ENCODE results near the gene CCDC146.
"Not testable (repeated sequence)": the region's sequence is repeated elsewhere in the genome, so short reads cannot be mapped to it uniquely, and the experiment has no call there.

CCDC146 gene

DNA sequence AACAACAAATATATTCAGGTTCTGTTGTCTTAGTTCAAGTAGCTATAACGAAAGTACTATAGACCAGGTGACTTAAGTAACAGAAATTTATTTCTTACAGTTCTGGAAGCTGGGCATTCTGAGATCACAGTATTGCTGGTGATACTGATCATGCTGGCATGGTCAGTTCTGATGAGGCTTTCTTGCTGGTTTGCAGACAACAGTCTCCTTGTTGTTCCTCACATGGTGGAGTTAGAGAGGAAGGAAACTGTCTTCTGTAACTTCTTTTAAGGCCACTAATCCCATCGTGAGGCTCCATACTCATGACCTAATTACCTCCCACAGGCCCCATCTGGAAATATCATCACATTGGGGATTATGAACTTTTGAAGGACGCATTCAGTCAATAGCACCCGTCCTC, 17.9 kb downstream of the CCDC146 start:
- not testable (repeated sequence) for DNase-seq (ENCODE audit: low spot score)

DNA sequence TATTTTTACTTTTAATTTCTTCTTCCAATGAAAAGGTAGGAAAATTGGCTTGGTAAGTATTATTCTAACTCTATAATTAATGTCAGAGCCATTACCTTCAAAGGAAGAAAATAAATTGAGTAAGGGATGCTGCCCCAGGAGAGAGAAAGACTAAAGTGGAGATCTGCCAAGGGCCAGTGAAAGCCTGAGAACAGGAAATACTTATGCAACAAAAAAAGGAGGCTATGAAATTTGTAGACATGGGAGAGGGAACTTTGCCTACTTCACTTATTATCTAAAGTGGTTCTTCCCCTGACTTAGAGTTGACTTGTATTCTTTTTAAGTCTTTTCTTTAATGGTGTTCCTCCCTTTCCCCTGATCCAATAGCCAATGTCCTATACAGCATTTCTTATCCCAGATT, 29.8 kb downstream of the CCDC146 start:
- DNase-seq (ENCODE audit: low spot score), result not testable (repeated sequence)

- not testable (repeated sequence) for DNase-seq (ENCODE audit: low spot score)
Observed at GRCh38 chr7:77154917-77155464, 32.6 kb downstream of the CCDC146 start.

DNA sequence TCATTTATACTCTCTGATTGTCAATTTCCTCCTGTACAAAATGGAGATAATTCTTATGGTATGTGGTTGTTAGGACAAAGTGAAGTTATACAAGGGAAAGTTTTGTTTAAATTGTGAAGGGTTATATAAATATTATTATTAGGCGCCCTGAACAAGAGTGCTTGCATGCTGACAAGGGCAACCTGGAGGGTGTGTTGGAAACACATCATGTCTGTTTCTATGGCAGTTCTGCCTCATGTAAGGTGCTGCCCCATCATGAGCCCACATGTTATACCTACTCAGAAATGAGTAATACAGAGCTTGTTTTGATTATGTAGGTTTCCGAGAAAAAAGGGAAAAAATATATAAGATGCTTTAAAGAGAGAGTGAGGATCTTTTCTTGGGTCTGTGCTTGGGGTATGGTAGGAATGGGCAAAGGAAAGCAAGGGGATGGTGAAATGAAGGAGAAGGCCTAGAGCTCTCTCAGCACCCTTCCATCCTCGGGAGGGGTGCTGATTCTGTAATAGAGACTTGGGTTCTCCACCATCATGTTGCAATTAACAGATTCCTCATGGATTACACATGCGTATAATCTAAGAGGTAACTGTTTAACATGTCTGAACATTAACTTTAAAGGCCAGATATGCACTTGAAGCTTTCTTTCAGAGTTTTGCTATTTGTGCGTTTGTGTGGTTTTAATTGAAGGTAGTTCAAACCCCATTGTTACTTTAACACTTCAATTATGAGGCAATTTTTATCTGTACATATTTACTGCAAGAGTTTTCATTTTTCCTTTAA, 33.4 kb downstream of the CCDC146 start:
- DNase-seq (ENCODE audit: low spot score), result not testable (repeated sequence)

GRCh38 chr7:77157034-77157433, 34.6 kb downstream of the CCDC146 start:
- DNase-seq (ENCODE audit: low spot score), result not testable (repeated sequence)

DNA sequence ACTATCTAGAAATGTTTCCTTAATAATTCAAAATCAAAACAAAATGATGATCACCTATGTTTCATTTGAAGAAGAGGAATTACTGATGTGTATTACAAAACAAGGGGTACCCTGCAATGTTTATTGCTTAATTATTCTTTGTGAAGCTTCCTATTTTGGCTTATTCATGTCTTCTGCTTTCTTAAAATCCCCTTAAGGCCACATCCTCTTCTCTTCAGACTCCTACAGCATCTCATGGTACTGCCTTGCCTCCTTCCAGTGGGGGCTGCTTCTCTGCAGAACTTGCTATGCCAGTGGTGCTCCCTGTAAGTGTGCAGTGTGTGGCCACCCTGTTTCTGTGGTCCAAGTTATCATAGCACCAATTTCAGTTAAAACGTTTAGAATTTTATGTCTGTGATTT, 35.0 kb downstream of the CCDC146 start:
- no peak for DNase-seq (ENCODE audit: low spot score)

GRCh38 chr7:77171073-77171472, 48.7 kb downstream of the CCDC146 start:
- not testable (repeated sequence) for DNase-seq (ENCODE audit: low spot score)

DNA sequence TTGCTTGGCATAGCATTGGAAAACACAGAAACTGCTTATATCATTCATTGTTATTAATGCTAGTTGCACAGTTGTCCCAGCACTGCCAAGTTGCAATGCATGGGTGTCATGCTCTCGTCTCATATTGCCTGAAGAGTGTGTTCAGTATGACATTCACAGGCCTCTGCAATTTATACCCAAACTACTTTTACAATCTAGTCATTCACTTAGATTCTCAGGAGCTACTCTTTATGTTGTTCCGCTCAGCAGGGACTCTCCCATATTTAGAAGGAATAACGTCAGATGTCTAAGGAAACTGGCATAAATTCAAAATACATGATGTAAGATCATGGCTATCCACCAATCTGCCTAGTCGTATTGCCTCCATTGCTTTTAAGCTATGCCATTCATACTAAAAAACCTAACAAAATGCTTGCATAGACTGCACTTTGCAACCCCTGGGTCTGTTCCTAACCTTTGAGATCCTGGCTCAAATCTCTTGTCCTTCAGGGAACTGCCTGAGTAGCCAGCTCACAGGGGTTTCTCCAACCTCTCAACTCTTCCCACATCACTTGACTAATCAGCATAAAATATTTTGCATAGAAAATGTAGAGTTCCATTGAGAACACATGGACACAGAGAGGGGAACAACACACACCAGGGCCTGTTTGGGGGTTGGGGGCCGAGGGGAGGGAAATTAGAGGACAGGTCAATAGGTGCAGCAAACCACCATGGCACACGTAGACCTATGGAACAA, 50.2 kb downstream of the CCDC146 start:
- DNase-seq (ENCODE audit: low spot score), result not testable (repeated sequence)

GRCh38 chr7:77174418-77174817, 52.0 kb downstream of the CCDC146 start:
- not testable (repeated sequence) for DNase-seq (ENCODE audit: low spot score)

GRCh38 chr7:77175274-77175800, 52.9 kb downstream of the CCDC146 start:
- not testable (repeated sequence) for DNase-seq (ENCODE audit: low spot score)

- DNase-seq (ENCODE audit: low spot score), result not testable (repeated sequence)
Observed at GRCh38 chr7:77177321-77177904, 55.0 kb downstream of the CCDC146 start.

GRCh38 chr7:77178024-77178423, 55.6 kb downstream of the CCDC146 start:
- not testable (repeated sequence) for DNase-seq (ENCODE audit: low spot score)

GRCh38 chr7:77181015-77181595, 58.7 kb downstream of the CCDC146 start:
- no peak for DNase-seq (ENCODE audit: low spot score)

- no peak for DNase-seq (ENCODE audit: low spot score)
Observed at GRCh38 chr7:77181734-77182133, 59.3 kb downstream of the CCDC146 start.

DNA sequence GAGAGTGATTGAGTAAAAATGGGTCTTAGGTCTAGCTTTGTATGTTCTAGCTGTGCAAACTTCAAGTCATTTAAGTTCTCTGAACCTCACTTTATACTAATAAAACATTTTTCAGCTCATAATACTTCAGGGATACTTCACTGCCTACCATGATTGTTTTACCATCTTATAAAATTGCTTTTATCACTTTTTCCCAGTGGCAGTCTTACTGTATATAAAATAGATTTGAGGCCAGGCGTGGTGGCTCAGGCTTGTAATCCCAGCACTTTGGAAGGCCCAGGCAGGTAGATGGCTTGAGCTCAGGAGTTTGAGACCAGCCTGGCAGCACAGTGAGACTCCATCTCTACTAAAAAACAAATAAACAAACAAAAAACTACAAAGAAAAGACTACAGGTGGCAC, 59.8 kb downstream of the CCDC146 start:
- no peak for DNase-seq (ENCODE audit: low spot score)

- no peak for DNase-seq (ENCODE audit: low spot score)
Observed at GRCh38 chr7:77184463-77184862, 62.0 kb downstream of the CCDC146 start.

GRCh38 chr7:77184990-77185389, 62.6 kb downstream of the CCDC146 start:
- DNase-seq (ENCODE audit: low spot score), result no peak

DNA sequence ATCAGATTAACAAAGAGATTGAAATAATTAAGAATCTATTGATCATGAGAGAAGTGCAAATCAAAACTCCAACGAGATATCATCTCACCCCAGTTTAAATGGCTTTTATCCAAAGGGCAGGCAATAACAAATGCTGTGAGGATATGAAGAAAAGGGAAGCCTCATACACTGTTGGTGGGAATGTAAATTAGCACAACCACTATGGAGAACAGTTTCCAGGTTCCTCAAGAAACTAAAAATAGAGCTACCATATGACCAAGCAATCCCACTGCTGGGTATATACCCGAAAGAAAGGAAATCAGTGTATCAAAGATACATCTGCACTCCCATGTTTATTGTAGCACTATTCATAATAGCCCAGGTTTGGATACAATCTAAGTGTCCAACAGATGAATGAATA, 63.5 kb downstream of the CCDC146 start:
- DNase-seq (ENCODE audit: low spot score), result no peak

GRCh38 chr7:77188731-77189437, 66.5 kb downstream of the CCDC146 start:
- DNase-seq (ENCODE audit: low spot score), result no peak

DNA sequence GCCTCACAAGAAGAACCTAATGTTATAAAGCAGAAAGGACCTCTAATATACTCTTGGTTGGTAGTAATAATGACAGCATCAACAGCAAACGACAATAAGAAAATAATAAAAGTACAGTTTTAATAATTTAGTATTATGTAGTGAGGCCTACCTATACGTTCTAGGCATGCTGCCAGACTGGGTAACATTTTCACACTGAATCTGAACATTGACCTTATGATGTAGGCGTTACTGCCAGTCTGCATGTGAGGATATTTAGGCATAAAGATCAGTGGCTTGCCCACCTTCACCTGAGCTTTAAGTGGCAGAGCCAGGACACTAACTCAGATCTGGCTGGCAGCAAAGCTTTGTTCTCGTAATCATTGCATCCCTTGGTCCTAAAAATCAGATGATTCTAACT, 74.7 kb downstream of the CCDC146 start:
- DNase-seq (ENCODE audit: low spot score), result no peak

Data from germinal center (tissue), 1 donor.